HepG2 (cell line): Measurements from ENCODE around the gene SKI. TPM values are rescaled to one million over a fixed set of nuclear protein-coding genes. Genes with fewer than 3 reads are reported as not detected.

Experiments
- GABPB1 ChIP-seq: IDR thresholded peaks from 2 replicates; pipeline ENCODE4 v1.6.1; 2016; ENCODE audit warnings: mild to moderate bottlenecking, missing genetic modification reagents, moderate library complexity, missing compliant biosample characterization
- MED1 ChIP-seq: sonication (generic); formaldehyde crosslinking; IDR thresholded peaks from 2 replicates; pipeline ENCODE4 v1.4.0; 2020; ENCODE audit warnings: missing genetic modification reagents
- PCBP2 ChIP-seq: fragments of 200-400 bp; formaldehyde crosslinking; optimal IDR thresholded peaks from 2 replicates; pipeline ENCODE3; 2018; ENCODE audit warnings: low read length, low read depth; ENCODE audit not compliant: poor library complexity, severe bottlenecking
- PHF8 ChIP-seq: sonication (generic); formaldehyde crosslinking; IDR thresholded peaks from 2 replicates; pipeline ENCODE4 v1.5.0; 2020; ENCODE audit warnings: missing genetic modification reagents
- RBFOX2 ChIP-seq: fragments of 200-400 bp; formaldehyde crosslinking; IDR thresholded peaks from 2 replicates; pipeline ENCODE4 v1.6.1; 2017; ENCODE audit warnings: low read depth, mild to moderate bottlenecking, low read length
- RFX5 ChIP-seq: IDR thresholded peaks from 2 replicates; pipeline ENCODE4 v1.6.1; 2011; ENCODE audit warnings: low read depth, low read length, improper control_type of control experiment
- SAP130 ChIP-seq: IDR thresholded peaks from 2 replicates; pipeline ENCODE4 v1.6.1; 2016; ENCODE audit warnings: low read depth
- TFAP4 ChIP-seq: sonication (generic); IDR thresholded peaks from 2 replicates; pipeline ENCODE4 v1.6.1; 2016; ENCODE audit warnings: low read depth, borderline replicate concordance
- TOPORS ChIP-seq: sonication (generic); formaldehyde crosslinking; IDR thresholded peaks from 2 replicates; pipeline ENCODE4 v1.8.0; 2023; ENCODE audit warnings: mild to moderate bottlenecking, missing genetic modification reagents
- ZFAT ChIP-seq: sonication (generic); formaldehyde crosslinking; conservative IDR thresholded peaks from 2 replicates; pipeline ENCODE4 v1.8.1; 2023; ENCODE audit warnings: missing genetic modification reagents, inconsistent platforms
- ZNF430 ChIP-seq: sonication (generic); formaldehyde crosslinking; IDR thresholded peaks from 2 replicates; pipeline ENCODE4 v1.9.0; 2021; ENCODE audit warnings: mild to moderate bottlenecking, missing genetic modification reagents
- ZNF512 ChIP-seq: sonication (generic); formaldehyde crosslinking; IDR thresholded peaks from 2 replicates; pipeline ENCODE4 v1.4.0; 2020; ENCODE audit warnings: mild to moderate bottlenecking, missing genetic modification reagents
- ZNF784 ChIP-seq: sonication (generic); formaldehyde crosslinking; IDR thresholded peaks from 2 replicates; pipeline ENCODE4 v1.5.1; 2020; ENCODE audit warnings: missing genetic modification reagents, mild to moderate bottlenecking, borderline replicate concordance
- ZSCAN22 ChIP-seq: sonication (generic); formaldehyde crosslinking; IDR thresholded peaks from 2 replicates; pipeline ENCODE4 v1.4.0; 2020; ENCODE audit warnings: mild to moderate bottlenecking, missing genetic modification reagents
- polyA plus RNA-seq, 8 experiments: library from polyadenylated mRNA; depleted of rRNA in 3 of 8; stranded (reverse) in 7 of 8; unstranded in 1 of 8; fragments of >200 nt; fragmentation: Illumina TruSeq in 4 of 8; extraction: Trizol in 4 of 8; gene quantifications; 2 replicates each; pipeline versions ENCODE4 v1.2.1 to v1.2.3, GENCODE V29; 2011 to 2016; ENCODE audit warnings: low read depth in 4 of 8, missing spikeins in 1 of 8, mixed read lengths in 1 of 8; ENCODE audit not compliant: insufficient read depth in 1 of 8
- total RNA-seq, 5 experiments: library from RNA; depleted of rRNA; stranded (reverse); fragments of >200 nt; fragmentation: Illumina TruSeq; extraction: Trizol; gene quantifications; 2 replicates each; pipeline ENCODE4 v1.2.3, GENCODE V29; 2016; ENCODE audit warnings: low read depth in 1 of 5
- TF ChIP-seq, protein P1 (sequence below): sonication (generic); formaldehyde crosslinking; IDR thresholded peaks from 2 replicates; pipeline ENCODE4 v1.5.0; 2020; ENCODE audit warnings: mild to moderate bottlenecking, missing genetic modification reagents
- TF ChIP-seq, protein P2 (sequence below): sonication (generic); formaldehyde crosslinking; IDR thresholded peaks from 2 replicates; pipeline ENCODE4 v1.4.0; 2020; ENCODE audit warnings: missing genetic modification reagents, low read depth, mild to moderate bottlenecking, borderline replicate concordance

Gene SKI
- total and polyA plus RNA-seq, 2 of the 13 experiments (the other 11 are each of a cell fraction or from before 2014, with no cell fraction given): 4.7 to 6.9 TPM

- TF ChIP-seq GABPB1 (CRISPR knock-in tag): peak; percentile 23; the same call in 1 of the 2 replicates
- TF ChIP-seq ZNF784 (CRISPR knock-in tag): no peak
- TF ChIP-seq RBFOX2: peak; percentile 50; the same call in 1 of the 2 replicates
- no peak for TF ChIP-seq TOPORS (CRISPR knock-in tag)
- TF ChIP-seq RFX5: peak; percentile 64
- TF ChIP-seq MED1 (CRISPR knock-in tag): 0 out of 2 replicates have a peak, but pooled peaks have one; percentile 8
- TF ChIP-seq, protein P1, sequence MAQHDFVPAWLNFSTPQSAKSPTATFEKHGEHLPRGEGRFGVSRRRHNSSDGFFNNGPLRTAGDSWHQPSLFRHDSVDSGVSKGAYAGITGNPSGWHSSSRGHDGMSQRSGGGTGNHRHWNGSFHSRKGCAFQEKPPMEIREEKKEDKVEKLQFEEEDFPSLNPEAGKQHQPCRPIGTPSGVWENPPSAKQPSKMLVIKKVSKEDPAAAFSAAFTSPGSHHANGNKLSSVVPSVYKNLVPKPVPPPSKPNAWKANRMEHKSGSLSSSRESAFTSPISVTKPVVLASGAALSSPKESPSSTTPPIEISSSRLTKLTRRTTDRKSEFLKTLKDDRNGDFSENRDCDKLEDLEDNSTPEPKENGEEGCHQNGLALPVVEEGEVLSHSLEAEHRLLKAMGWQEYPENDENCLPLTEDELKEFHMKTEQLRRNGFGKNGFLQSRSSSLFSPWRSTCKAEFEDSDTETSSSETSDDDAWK (CRISPR knock-in tag): no peak
- 0 out of 2 replicates have a peak, but pooled peaks have one; percentile 32 for TF ChIP-seq SAP130 (CRISPR knock-in tag)
- TF ChIP-seq ZNF430 (CRISPR knock-in tag): no peak
- TF ChIP-seq PCBP2: no peak
- 0 out of 2 replicates have a peak, but pooled peaks have one; percentile 39 for TF ChIP-seq ZNF512 (CRISPR knock-in tag)
- TF ChIP-seq PHF8 (CRISPR knock-in tag): peak; percentile 47
- TF ChIP-seq ZSCAN22 (CRISPR knock-in tag): no peak
- TF ChIP-seq TFAP4: peak; percentile 23; the same call in 1 of the 2 replicates
- TF ChIP-seq, protein P2, sequence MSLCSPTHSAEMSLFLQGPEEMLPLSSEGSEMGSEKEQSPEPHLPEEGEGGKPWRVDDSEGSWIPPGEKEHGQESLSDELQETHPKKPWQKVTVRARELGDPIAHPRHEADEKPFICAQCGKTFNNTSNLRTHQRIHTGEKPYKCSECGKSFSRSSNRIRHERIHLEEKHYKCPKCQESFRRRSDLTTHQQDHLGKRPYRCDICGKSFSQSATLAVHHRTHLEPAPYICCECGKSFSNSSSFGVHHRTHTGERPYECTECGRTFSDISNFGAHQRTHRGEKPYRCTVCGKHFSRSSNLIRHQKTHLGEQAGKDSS (CRISPR knock-in tag): peak; percentile 26; the same call in 1 of the 2 replicates
- TF ChIP-seq ZFAT (CRISPR knock-in tag): no peak
Observed at GRCh38 chr1:2214541-2215241, 13.4 kb upstream of the SKI start (continued).
